AML-193 (cell line): ENCODE measurements around the gene HS3ST4.

ENCODE experiments used
- DNase-seq, 2 experiments: peaks; one replicate each; lab custom pipeline; 2025; lab: John Stamatoyannopoulos, UW

Gene HS3ST4

GRCh38 chr16:25894093-25894492 is 202.3 kb downstream of the HS3ST4 start:
- DNase-seq = no peak

DNA sequence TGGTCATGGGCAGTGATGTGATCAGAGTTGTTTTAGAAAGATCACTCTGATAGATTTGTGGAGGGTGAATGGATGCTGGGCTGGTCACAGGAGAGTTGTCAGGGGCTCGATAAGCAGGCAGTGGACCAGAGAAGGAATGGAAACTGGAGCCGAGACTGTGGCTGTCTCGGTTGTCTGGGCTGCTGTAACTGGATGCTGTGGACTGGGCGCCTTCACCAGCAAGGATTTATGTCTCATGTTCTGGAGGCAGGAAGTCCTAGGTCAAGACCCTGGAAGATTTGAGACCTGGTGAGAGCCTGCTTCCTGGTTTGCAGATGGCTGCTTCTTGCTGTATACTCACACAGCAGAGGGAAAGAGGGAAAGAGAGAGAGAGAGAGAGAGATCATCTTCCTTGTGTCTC is 203.6 kb downstream of the HS3ST4 start:
- no peak for DNase-seq

- DNase-seq = no peak
Observed at GRCh38 chr16:25896411-25896810, 204.7 kb downstream of the HS3ST4 start.

DNA sequence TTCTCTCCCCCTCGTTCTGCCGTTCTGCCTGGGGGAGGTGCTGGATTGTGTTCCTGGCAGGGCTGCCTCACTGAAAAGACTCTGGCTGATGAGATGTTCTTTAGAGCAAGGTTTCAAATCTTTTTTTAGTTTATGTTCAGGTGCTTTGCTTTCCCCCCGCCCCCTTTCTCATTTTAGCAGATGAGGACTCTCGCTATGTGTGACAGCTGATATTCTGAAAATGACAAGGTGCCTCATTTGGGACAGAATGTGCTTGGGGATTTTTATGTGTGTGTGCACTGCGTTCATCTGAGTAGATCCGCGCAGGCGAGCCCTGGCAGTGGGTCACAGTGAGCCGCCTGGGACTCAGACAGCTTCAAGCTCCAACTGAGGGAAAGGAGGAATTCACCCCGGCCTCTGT is 205.9 kb downstream of the HS3ST4 start:
- DNase-seq = no peak

- no peak for DNase-seq
Observed at GRCh38 chr16:25905810-25906209, 214.1 kb downstream of the HS3ST4 start.

DNA sequence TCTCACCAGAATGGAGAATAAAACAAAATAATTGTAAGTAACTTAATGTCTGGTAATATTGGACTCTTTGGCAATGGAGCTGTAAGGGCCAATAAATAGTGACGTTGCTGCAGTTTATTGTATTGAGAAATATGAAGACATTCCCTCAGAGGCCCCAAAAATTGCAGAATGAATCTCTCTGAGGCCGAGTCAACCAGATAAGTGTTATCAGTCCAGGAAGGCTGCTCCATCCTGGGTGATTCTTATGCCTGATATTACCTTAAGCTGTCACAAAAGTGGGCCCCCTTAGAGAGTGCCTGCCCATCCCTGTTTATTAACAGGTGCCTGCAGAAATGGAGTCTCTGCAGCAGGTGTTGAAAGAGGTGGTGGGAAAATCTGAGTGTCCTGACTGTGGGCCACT is 219.2 kb downstream of the HS3ST4 start:
- DNase-seq = no peak

- no peak for DNase-seq
Observed at GRCh38 chr16:25912321-25912720, 220.6 kb downstream of the HS3ST4 start.

GRCh38 chr16:25914357-25914962 is 222.7 kb downstream of the HS3ST4 start:
- DNase-seq = no peak

- DNase-seq = no peak
Observed at GRCh38 chr16:25916037-25916436, 224.3 kb downstream of the HS3ST4 start.

- no peak for DNase-seq
Observed at GRCh38 chr16:25922438-25922837, 230.7 kb downstream of the HS3ST4 start.

DNA sequence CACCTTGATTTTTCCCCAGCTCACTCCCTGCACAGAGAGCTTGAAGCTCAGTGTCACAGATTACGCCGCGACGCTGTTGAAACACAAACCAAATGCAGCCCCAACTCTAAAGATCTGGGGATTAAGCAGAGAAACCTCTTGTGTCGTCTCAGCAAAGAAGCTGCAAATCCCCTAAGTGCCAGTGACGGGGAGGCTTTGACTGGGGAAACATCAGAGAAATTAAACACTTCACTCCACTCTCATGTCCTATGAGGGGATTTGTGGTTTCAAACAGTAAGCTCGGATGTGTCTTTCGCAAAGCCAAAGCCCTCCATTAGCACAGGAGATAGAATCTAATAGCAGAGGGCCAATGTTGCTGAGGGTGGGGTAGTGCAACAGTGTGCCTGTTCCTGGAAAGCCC is 233.7 kb downstream of the HS3ST4 start:
- DNase-seq = no peak

GRCh38 chr16:25931473-25932035 is 239.8 kb downstream of the HS3ST4 start:
- no peak for DNase-seq

GRCh38 chr16:25941800-25942499 is 250.2 kb downstream of the HS3ST4 start:
- DNase-seq = no peak

DNA sequence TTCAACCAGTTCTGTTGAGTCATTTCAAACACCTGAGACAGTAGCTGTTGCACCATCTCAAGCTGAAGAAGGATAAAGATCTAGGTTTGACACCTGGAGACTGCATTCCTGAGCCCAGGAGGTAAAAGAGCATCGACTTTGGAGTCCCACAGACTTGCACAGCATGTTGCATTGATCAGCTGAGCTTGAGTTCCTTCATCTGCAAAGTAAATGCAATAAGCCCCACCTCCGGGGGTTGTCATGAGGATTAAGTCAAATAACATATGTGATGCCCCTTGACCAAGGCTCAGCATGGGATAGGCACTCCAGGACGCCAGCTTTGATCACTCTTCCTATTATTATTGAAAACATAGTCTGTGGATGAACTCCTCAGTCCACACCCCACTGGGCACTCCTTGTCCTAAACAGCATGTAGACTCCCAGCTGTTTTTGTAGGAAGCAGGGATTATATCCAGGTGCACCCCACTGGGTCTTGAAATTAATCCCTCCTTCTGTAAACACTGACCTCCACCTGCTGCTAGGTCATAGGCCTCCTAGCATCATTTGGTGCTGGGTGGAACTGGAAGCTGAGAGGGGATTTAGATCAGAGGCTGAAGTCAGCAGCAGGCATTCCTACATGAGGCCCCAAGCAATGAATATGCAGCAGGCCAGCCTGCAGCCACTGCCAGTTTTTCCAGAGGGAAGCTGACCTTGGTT is 259.0 kb downstream of the HS3ST4 start:
- no peak for DNase-seq

GRCh38 chr16:25951999-25952398 is 260.2 kb downstream of the HS3ST4 start:
- DNase-seq = no peak

DNA sequence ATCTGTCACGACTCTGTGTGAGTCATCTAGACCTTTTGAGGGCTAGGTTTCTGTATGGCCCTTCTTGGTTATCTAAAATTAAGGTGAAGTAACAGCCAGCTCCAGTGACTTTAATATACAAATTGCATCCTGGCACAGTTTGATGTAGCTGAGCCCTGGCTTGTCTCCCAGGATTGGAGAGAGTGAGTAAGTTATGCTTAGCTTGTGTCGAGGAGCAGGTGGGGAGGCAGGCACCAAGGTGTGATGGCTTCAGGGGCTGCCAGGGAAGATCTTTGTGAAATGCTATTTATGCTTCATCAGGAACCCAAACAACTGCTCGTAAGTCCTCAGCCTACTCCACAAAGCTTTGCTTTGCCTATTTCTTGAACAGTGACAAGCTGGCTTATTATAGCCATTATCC is 261.2 kb downstream of the HS3ST4 start:
- no peak for DNase-seq

- DNase-seq = no peak
Observed at GRCh38 chr16:25957707-25958106, 265.9 kb downstream of the HS3ST4 start.

DNA sequence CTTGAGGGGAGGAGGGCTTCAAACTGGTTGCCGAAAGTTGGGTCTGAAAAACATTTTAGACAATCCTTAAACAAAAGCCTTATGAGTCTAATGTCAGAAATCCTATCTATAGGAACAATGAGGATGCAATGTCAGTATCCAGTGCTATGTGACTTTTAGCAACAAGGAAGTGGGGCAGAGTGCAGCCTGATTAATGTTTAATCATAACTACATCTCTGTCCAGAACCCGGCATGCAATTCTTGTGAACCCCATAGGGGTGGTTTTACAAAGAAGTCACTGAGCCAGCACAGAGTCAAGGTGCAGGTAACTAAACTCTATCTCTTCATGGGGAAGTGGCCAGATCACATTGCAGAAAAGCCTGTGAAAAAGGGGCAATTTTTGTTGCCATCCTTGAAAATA is 267.5 kb downstream of the HS3ST4 start:
- DNase-seq = no peak

- DNase-seq = no peak
Observed at GRCh38 chr16:25966172-25967097, 274.7 kb downstream of the HS3ST4 start.

- no peak for DNase-seq
Observed at GRCh38 chr16:25977121-25977520, 285.4 kb downstream of the HS3ST4 start.

DNA sequence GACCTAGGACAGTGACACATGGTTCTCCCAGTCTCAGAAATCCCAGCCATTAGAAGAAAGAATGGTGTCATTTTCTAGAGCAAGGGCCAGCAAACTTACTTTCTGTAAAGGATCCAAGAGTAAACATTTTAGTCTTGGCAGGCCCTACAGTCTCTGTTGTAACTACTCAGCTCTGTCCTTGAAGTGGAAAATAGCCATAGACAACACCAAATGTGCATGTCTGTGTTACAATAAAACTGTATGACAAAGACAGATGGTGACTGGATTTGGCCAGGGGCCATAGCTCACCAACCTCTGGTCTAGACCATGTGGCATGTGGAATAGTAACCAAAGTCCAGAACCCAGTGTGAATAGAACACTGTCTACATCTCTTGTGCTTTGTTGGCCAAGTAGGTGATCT is 286.5 kb downstream of the HS3ST4 start:
- DNase-seq = no peak

GRCh38 chr16:25988084-25988483 is 296.3 kb downstream of the HS3ST4 start:
- DNase-seq = no peak
